GM23248 (cell line): Measurements from ENCODE around the gene PPP2R5C. TPM values are rescaled to one million over a fixed set of nuclear protein-coding genes. Genes with fewer than 3 reads are reported as not detected.

Experiments used
- DNase-seq: peaks from one replicate; pipeline ENCODE4 v3.0.0-alpha.2; 2015
- H2AFZ ChIP-seq: fragments of 200-600 bp; sonication (generic); 2 replicates; pipeline ENCODE4 v1.6.1; 2016; ENCODE audit warnings: antibody characterized with exemption
- H3F3A ChIP-seq: fragments of 200-600 bp; sonication (generic); 2 replicates; pipeline ENCODE4 v1.6.1; 2016; ENCODE audit warnings: mild to moderate bottlenecking, antibody characterized with exemption, mixed run types; ENCODE audit not compliant: insufficient read depth
- H3K27ac ChIP-seq: fragments of 200-600 bp; sonication (generic); 2 replicates; pipeline ENCODE4 v1.5.1; 2016; ENCODE audit warnings: mild to moderate bottlenecking
- H3K27me3 ChIP-seq: fragments of 200-600 bp; sonication (generic); replicated peaks from 2 replicates; pipeline ENCODE4 v1.6.1; 2016; ENCODE audit warnings: mild to moderate bottlenecking; ENCODE audit not compliant: insufficient read depth
- H3K36me3 ChIP-seq: fragments of 200-600 bp; sonication (generic); 2 replicates; pipeline ENCODE4 v1.6.1; 2016; ENCODE audit warnings: low read depth, mild to moderate bottlenecking
- H3K4me1 ChIP-seq: fragments of 200-600 bp; sonication (generic); 2 replicates; pipeline ENCODE4 v1.6.1; 2016; ENCODE audit warnings: mild to moderate bottlenecking; ENCODE audit not compliant: insufficient read depth
- H3K4me2 ChIP-seq: fragments of 200-600 bp; sonication (generic); one replicate; pipeline ENCODE4 v1.6.1; 2016; ENCODE audit warnings: mild to moderate bottlenecking; ENCODE audit not compliant: unreplicated experiment
- H3K4me3 ChIP-seq: fragments of 200-600 bp; sonication (generic); 2 replicates; pipeline ENCODE4 v1.5.1; 2016; ENCODE audit warnings: mild to moderate bottlenecking
- H3K79me2 ChIP-seq: fragments of 200-600 bp; sonication (generic); 2 replicates; pipeline ENCODE4 v1.6.1; 2016; ENCODE audit warnings: mild to moderate bottlenecking; ENCODE audit not compliant: insufficient read depth
- H3K9ac ChIP-seq: fragments of 200-600 bp; sonication (generic); 2 replicates; pipeline ENCODE4 v1.6.1; 2016; ENCODE audit warnings: mild to moderate bottlenecking
- H3K9me2 ChIP-seq: fragments of 200-600 bp; sonication (generic); 2 replicates; pipeline ENCODE4 v1.6.1; 2016; ENCODE audit warnings: mixed run types, mild to moderate bottlenecking, moderate library complexity; ENCODE audit not compliant: insufficient read depth
- H3K9me3 ChIP-seq: fragments of 200-600 bp; sonication (generic); one replicate; pipeline ENCODE4 v1.6.1; 2017; ENCODE audit warnings: low read depth
- H4K20me1 ChIP-seq: fragments of 200-600 bp; sonication (generic); 2 replicates; pipeline ENCODE4 v1.6.0; 2016; ENCODE audit not compliant: insufficient read depth
- EZH2 ChIP-seq: fragments of 200-600 bp; sonication (generic); IDR thresholded peaks from 2 replicates; pipeline ENCODE4 v1.6.1; 2018; ENCODE audit warnings: antibody characterized with exemption, mild to moderate bottlenecking; ENCODE audit not compliant: insufficient read depth, poor library complexity, severe bottlenecking
- EZH2phosphoT487 ChIP-seq: fragments of 200-600 bp; sonication (generic); IDR thresholded peaks from 2 replicates; pipeline ENCODE4 v1.6.1; 2018; ENCODE audit warnings: antibody characterized with exemption, moderate library complexity, mild to moderate bottlenecking, low read depth; ENCODE audit not compliant: insufficient read depth
- WGBS, 2 experiments: methylation state at CpG; one replicate each; pipeline ENCODE4 v1.1.6; 2015 to 2017; ENCODE audit warnings: low lambda C conversion rate in 2 of 2, low coverage in 1 of 2; ENCODE audit errors: missing lambda C conversion rate in 2 of 2; 5-methylcytosine and 5-hydroxymethylcytosine counted together
- in situ Hi-C: fragments of 300-500 bp; cut with MboI; formaldehyde crosslinking; loops from 2 replicates; pipeline ENCODE4 v1.15.0; 2020
- polyA plus RNA-seq: library from polyadenylated mRNA; unstranded; fragments of >200 nt; fragmentation: Nextera tagmentation; extraction: Ambion mirVana; gene quantifications from 2 replicates; pipeline ENCODE4 v1.2.1, GENCODE V29; 2016
- total RNA-seq: library from RNA; depleted of rRNA; stranded (reverse); fragments of >200 nt; shearing (Covaris generic); gene quantifications from 2 replicates; pipeline ENCODE4 v1.2.3, GENCODE V29; 2014

Gene PPP2R5C
- total and polyA plus RNA-seq, 2 experiments from 2014 or later = 76.3 to 77.9 TPM

DNA sequence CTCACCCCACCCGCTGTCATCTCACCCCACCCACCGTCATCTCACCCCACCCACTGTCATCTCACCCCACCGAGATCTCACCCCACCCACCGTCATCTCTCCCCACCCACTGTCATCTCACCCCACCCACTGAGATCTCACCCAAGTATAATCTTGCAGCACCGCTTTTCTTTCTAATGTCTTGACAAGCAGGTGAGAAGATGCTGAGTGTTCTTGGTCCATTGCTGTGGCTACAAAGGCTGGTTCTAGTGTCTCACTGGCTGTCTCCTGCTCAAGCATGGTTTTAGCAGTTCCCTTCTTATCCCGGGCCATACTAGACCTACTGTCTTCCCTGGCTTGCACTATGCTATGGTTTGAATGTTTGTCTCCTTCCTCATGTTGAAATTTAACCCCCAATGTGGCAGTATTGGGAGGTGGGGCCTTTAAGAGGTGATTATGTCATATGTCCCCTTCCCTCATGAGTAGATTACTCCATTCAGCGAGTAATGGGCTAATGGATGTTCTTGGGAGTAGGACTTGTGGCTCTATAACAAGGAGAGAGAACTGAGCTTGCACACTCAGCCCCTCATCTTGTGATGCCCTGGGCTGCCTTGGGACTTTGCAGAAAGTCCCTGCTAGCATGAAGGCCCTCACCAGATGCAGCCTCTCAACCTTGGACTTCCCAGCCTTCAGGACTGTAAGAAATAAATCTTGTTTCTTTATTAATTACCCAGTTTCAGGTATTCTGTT is 47.7 kb upstream of the PPP2R5C start:
- Histone ChIP-seq H3K27ac (no peak overlapping the region), H3K4me1 (no peaks in the 10 kb centered on the region), H3K79me2 (no peaks in the 10 kb centered on the region), H4K20me1 (no peaks in the 10 kb centered on the region), H3K36me3 (no peaks in the 10 kb centered on the region), H3K9me3 (no peaks in the 10 kb centered on the region), H2AFZ (no peak overlapping the region), H3K9ac (no peak overlapping the region), H3F3A (no peaks in the 10 kb centered on the region), H3K4me3 (no peak overlapping the region), H3K9me2 (no peaks in the 10 kb centered on the region), H3K4me2 (no peak overlapping the region), H3K27me3 (no peaks in the 10 kb centered on the region)
- WGBS, 2 experiments = 86 to 88% methylated on average over 4 to 7 of the region's 7 CpGs
- DNase-seq = no peak
- no peak for TF ChIP-seq EZH2phosphoT487
- no peak for TF ChIP-seq EZH2
- in situ Hi-C loops = no loop called here

DNA sequence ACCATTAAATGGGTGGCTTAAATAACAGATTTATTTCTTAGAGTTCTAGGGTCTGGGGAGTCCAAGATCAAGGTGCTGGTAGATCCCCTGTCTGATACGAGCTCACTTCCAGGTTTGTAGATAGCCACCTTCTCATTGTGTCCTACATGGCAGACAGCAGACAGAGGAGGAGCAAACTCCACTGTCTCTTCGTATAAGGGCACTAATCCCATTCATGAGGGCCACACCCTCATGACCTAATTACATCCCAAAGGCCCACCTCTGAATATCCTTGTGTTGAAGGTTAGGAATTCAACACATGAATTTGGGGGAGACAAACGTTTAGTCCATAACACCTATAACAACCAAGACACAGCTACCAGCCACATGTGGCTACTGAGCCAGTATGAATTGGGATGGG is 47.1 kb upstream of the PPP2R5C start:
- Histone ChIP-seq H3K27me3 (no peaks in the 10 kb centered on the region), H4K20me1 (no peaks in the 10 kb centered on the region), H3F3A (no peaks in the 10 kb centered on the region), H3K4me3 (no peak overlapping the region), H3K4me1 (no peaks in the 10 kb centered on the region), H3K9me3 (no peaks in the 10 kb centered on the region), H3K9ac (no peak overlapping the region), H3K79me2 (no peaks in the 10 kb centered on the region), H3K9me2 (no peaks in the 10 kb centered on the region), H3K4me2 (no peak overlapping the region), H2AFZ (no peak overlapping the region), H3K27ac (no peak overlapping the region), H3K36me3 (no peaks in the 10 kb centered on the region)
- TF ChIP-seq EZH2 (no peak), EZH2phosphoT487 (no peak)
- DNase-seq = no peak
- in situ Hi-C loops = no loop called here
- 45 to 55% methylated on average over 3 of the region's 3 CpGs for WGBS, 2 experiments

GRCh38 chr14:101715210-101716076 is 46.1 kb upstream of the PPP2R5C start:
- no peak overlapping the region for H3K27ac ChIP-seq
- no peak overlapping the region for H2AFZ ChIP-seq
- no peaks in the 10 kb centered on the region for H3K9me2 ChIP-seq
- no peaks in the 10 kb centered on the region for H3K27me3 ChIP-seq
- no peak overlapping the region for H3K4me3 ChIP-seq
- no peak for DNase-seq
- no peaks in the 10 kb centered on the region for H3K4me1 ChIP-seq
- H3F3A ChIP-seq = no peaks in the 10 kb centered on the region
- in situ Hi-C loops = no loop called here
- H4K20me1 ChIP-seq = no peaks in the 10 kb centered on the region
- no peak overlapping the region for H3K9ac ChIP-seq
- no peak overlapping the region for H3K4me2 ChIP-seq
- H3K36me3 ChIP-seq = no peaks in the 10 kb centered on the region
- no peaks in the 10 kb centered on the region for H3K9me3 ChIP-seq
- no peaks in the 10 kb centered on the region for H3K79me2 ChIP-seq
- WGBS, 2 experiments = 63 to 66% methylated on average over 14 of the region's 14 CpGs
- TF ChIP-seq EZH2phosphoT487 (no peak), EZH2 (no peak)

- Histone ChIP-seq H3K27me3 (no peaks in the 10 kb centered on the region), H3K4me3 (no peak overlapping the region), H3K36me3 (no peaks in the 10 kb centered on the region), H2AFZ (no peak overlapping the region), H3F3A (no peaks in the 10 kb centered on the region), H3K9ac (no peak overlapping the region), H3K9me3 (no peaks in the 10 kb centered on the region), H3K9me2 (no peaks in the 10 kb centered on the region), H4K20me1 (no peaks in the 10 kb centered on the region), H3K4me1 (no peaks in the 10 kb centered on the region), H3K4me2 (no peak overlapping the region), H3K27ac (no peak overlapping the region), H3K79me2 (no peaks in the 10 kb centered on the region)
- no peak for TF ChIP-seq EZH2phosphoT487
- no peak for TF ChIP-seq EZH2
- 74 to 76% methylated on average over 19 of the region's 19 CpGs for WGBS, 2 experiments
- in situ Hi-C loops = no loop called here
- DNase-seq = no peak
Observed at GRCh38 chr14:101716077-101716950, 45.2 kb upstream of the PPP2R5C start.
